Testis (tissue), 3 donors: ENCODE results near the gene H6PD. TPM values are rescaled to one million over a fixed set of nuclear protein-coding genes. Genes with fewer than 3 reads are reported as not detected.

Source experiments
- DNase-seq: peaks from one replicate; pipeline ENCODE4 v3.0.0-alpha.2; 2019
- H3K27ac ChIP-seq, 2 donors: fragments of 200-600 bp; sonication (generic); one replicate each; pipeline ENCODE4 v1.5.1; 2019
- H3K27me3 ChIP-seq: fragments of 200-600 bp; sonication (generic); one replicate; pipeline ENCODE4 v1.5.1; 2019
- H3K36me3 ChIP-seq: fragments of 200-600 bp; sonication (generic); one replicate; pipeline ENCODE4 v1.5.1; 2017; ENCODE audit warnings: low read depth; ENCODE audit errors: missing control alignments
- H3K4me1 ChIP-seq: fragments of 200-600 bp; sonication (generic); one replicate; pipeline ENCODE4 v1.5.1; 2019
- H3K4me3 ChIP-seq, 2 donors: fragments of 200-600 bp; sonication (generic); one replicate each; pipeline ENCODE4 v1.5.1; 2017 to 2019
- H3K9me3 ChIP-seq: fragments of 200-600 bp; sonication (generic); one replicate; pipeline ENCODE4 v1.5.1; 2017
- POLR2A ChIP-seq: fragments of 450-650 bp; IDR thresholded peaks from one replicate; pipeline ENCODE4 v1.6.1; 2017; ENCODE audit warnings: antibody characterized with exemption, mild to moderate bottlenecking, moderate library complexity
- WGBS, 2 donors: methylation state at CpG; one replicate each; pipeline ENCODE4 v1.1.5; 2018; 5-methylcytosine and 5-hydroxymethylcytosine counted together
- intact Hi-C: fragments of 100-400 bp; cut with DNase I; formaldehyde crosslinking; loops from one replicate; pipeline ENCODE4 v1.15.1; 2023; ENCODE audit warnings: low total_unique reads
- polyA plus RNA-seq: library from polyadenylated mRNA; stranded (reverse); fragments of 350-450 nt; fragmentation: Illumina TruSeq; extraction: RNeasy Lipid Tissue Mini Kit (QIAGEN cat#74804); gene quantifications from one replicate; pipeline ENCODE4 v1.2.3, GENCODE V29; 2014; ENCODE audit warnings: low read depth, low replicate concordance; ENCODE audit not compliant: insufficient read depth
- total RNA-seq, 2 donors: library from RNA; depleted of rRNA; stranded (reverse); fragments of >200 nt; gene quantifications; one replicate each; pipeline ENCODE4 v1.2.3, GENCODE V29; 2016
- TF ChIP-seq, protein P1 (sequence below), 3 experiments: fragments of 450-650 bp in 2 of 3; fragments of 200-600 bp in 1 of 3; sonication (generic) in 1 of 3; IDR thresholded peaks; one replicate each; pipeline ENCODE4 v1.5.1; 2016 to 2019; ENCODE audit warnings: antibody characterized with exemption in 3 of 3, mild to moderate bottlenecking in 2 of 3, moderate library complexity in 1 of 3

The H6PD gene
- total and polyA plus RNA-seq, 3 donors from 2014 or later: 23.8 to 67.8 (median 55.0) TPM

- 93 to 95% methylated on average over 10 of the region's 10 CpGs for WGBS, 2 donors
- intact Hi-C loops: no loop called here
- H3K27ac ChIP-seq: no peak overlapping the region
These were observed 43.3 kb upstream of the H6PD start for GRCh38 chr1:9191231-9191630.

DNA sequence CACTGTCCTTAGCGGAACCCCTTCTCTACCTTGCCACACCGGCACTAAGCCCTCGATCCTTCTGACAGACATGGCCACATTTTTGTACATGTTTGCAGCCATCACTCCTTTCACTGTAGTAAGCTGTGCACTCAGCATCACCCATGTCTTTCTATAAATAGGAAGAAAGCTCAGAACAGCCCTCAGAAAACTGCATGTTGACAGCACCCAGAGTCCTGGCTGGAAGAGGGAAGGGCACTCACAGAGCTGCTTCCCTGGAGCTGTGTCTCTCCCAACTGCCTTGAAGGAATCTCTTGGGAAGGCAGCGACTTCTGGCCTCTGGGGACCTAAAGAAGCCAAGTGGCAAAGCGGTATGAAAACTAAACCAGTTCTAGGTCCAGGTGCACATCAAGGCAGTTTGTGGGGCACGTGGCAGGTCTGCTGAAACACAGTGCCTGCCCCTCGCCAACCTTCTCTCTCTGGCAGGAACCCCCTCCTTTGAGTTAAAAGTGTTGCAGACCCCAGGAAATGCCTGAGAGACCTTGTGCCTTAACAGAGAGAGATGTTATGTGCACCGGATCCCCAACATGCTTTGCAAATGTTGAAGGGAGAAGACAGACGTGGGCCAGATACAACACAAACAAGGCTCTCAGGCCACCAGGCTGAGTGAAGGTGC is 41.9 kb upstream of the H6PD start:
- intact Hi-C loops: no loop called here
- H3K27me3 ChIP-seq: no peaks in the 10 kb centered on the region
- peaks cover 24% of the 10 kb centered on the region for H3K4me1 ChIP-seq
- 85 to 87% methylated on average over 4 to 9 of the region's 9 CpGs for WGBS, 2 donors
- no peak overlapping the region for H3K27ac ChIP-seq
- no peaks in the 10 kb centered on the region for H3K36me3 ChIP-seq
- TF ChIP-seq, protein P1, sequence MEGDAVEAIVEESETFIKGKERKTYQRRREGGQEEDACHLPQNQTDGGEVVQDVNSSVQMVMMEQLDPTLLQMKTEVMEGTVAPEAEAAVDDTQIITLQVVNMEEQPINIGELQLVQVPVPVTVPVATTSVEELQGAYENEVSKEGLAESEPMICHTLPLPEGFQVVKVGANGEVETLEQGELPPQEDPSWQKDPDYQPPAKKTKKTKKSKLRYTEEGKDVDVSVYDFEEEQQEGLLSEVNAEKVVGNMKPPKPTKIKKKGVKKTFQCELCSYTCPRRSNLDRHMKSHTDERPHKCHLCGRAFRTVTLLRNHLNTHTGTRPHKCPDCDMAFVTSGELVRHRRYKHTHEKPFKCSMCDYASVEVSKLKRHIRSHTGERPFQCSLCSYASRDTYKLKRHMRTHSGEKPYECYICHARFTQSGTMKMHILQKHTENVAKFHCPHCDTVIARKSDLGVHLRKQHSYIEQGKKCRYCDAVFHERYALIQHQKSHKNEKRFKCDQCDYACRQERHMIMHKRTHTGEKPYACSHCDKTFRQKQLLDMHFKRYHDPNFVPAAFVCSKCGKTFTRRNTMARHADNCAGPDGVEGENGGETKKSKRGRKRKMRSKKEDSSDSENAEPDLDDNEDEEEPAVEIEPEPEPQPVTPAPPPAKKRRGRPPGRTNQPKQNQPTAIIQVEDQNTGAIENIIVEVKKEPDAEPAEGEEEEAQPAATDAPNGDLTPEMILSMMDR (IDR thresholded peaks at IDR 0.05): no peak
- TF ChIP-seq POLR2A: no peak
- DNase-seq: no peak
- H3K4me3 ChIP-seq: no peak overlapping the region
- no peaks in the 10 kb centered on the region for H3K9me3 ChIP-seq

More at GRCh38 chr1:9191231-9191630, 43.3 kb upstream of the H6PD start:
- no peak for TF ChIP-seq POLR2A
- peaks cover 13% of the 10 kb centered on the region for H3K4me1 ChIP-seq
- H3K36me3 ChIP-seq: no peaks in the 10 kb centered on the region
- no peak for DNase-seq
- H3K4me3 ChIP-seq: no peak overlapping the region
- no peaks in the 10 kb centered on the region for H3K9me3 ChIP-seq
- no peaks in the 10 kb centered on the region for H3K27me3 ChIP-seq

- H3K27ac ChIP-seq: no peak overlapping the region
- 53 to 66% methylated on average over 5 of the region's 5 CpGs for WGBS, 2 donors
- intact Hi-C loops: no loop called here
- no peaks in the 10 kb centered on the region for H3K27me3 ChIP-seq
- no peak overlapping the region for H3K4me3 ChIP-seq
- no peak for TF ChIP-seq POLR2A
- TF ChIP-seq, protein P1 (IDR thresholded peaks at IDR 0.05): no peak
- H3K9me3 ChIP-seq: no peaks in the 10 kb centered on the region
- H3K36me3 ChIP-seq: no peaks in the 10 kb centered on the region
- peaks cover 30% of the 10 kb centered on the region for H3K4me1 ChIP-seq
- DNase-seq: no peak
These were observed 41.3 kb upstream of the H6PD start for GRCh38 chr1:9193233-9193625.

DNA sequence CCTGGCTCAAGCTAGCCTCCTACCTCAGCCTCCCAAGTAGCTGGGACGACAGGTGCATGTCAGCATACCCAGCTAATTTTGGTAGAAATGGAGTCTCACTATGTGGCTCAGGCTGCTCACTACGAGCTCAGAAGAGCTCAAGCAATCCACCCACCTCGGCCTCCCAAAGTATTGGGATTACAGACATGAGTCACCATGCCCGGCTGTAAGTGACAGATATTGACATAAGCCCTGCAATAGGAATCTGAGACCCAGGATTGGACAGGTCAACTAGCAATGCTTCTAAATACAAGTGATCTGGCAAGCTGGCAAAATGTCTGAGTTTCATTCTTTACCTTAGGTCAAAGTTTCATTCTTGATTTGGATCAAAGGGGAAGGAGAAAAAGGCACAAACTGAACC is 40.5 kb upstream of the H6PD start:
- no peaks in the 10 kb centered on the region for H3K27me3 ChIP-seq
- H3K9me3 ChIP-seq: no peaks in the 10 kb centered on the region
- H3K36me3 ChIP-seq: no peaks in the 10 kb centered on the region
- H3K4me1 ChIP-seq: peaks cover 34% of the 10 kb centered on the region
- intact Hi-C loops: no loop called here
- no peak overlapping the region for H3K4me3 ChIP-seq
- no peak for DNase-seq
- 90 to 100% methylated on average over 2 to 4 of the region's 4 CpGs for WGBS, 2 donors
- H3K27ac ChIP-seq: no peak overlapping the region
- TF ChIP-seq POLR2A: no peak
- TF ChIP-seq, protein P1 (IDR thresholded peaks at IDR 0.05): no peak

DNA sequence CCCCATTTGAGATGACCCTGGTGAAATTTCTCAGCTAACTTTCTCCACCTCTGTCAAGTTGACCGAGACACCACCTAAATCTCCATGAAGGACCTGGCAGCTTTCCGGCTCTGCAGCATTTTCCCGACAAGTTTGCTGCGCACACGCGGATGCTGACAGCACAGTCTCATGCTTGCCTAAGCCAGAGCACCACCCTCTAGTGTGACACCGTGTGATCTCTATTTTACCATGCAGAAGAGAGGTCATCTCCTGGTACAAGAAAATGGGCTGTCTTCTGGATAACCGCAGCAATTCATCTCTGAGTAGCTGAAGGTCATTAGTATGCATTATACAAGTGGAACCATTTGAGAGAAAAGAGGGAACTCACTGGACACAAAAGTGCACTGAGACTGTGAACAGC is 38.9 kb upstream of the H6PD start:
- Histone ChIP-seq H3K36me3 (no peaks in the 10 kb centered on the region), H3K9me3 (no peaks in the 10 kb centered on the region), H3K27me3 (no peaks in the 10 kb centered on the region), H3K27ac (peak overlapping the region; percentile 19 to 79), H3K4me3 (peak overlapping the region in 1 of 2 donors; percentile 17), H3K4me1 (peaks cover 31% of the 10 kb centered on the region)
- peak; percentile 54 for DNase-seq
- intact Hi-C loops: loop anchor here (5.0 kb wide), 1 partner anchor 83 kb away; no protein-coding TSS in a partner anchor
- TF ChIP-seq, protein P1 (IDR thresholded peaks at IDR 0.05): no peak
- TF ChIP-seq POLR2A: no peak
- WGBS, 2 donors: 60 to 63% methylated on average over 8 of the region's 8 CpGs
